IMR-90 (cell line): ENCODE data around the gene VAMP8. TPM values are rescaled to one million over a fixed set of nuclear protein-coding genes. Genes with fewer than 3 reads are reported as not detected.

ENCODE experiments used
- ATAC-seq: fragments of 200-7000 bp; cut with Tn5 transposase; 2 replicates; pipeline ENCODE4 v1.9.1; 2020; ENCODE audit warnings: low read depth, mild to moderate bottlenecking, moderate library complexity
- BruUV-seq: library from RNA; stranded (reverse); fragments of 400-500 nt; replicated peaks from 2 replicates; lab custom pipeline; 2021; lab: Mats Ljungman, UMichigan
- CTCF ChIA-PET: fragments of 300-600 bp; formaldehyde crosslinking; extraction: SDS; loops from one replicate; lab custom pipeline; 2021; ENCODE audit warnings: antibody characterized with exemption; lab: Yijun Ruan, JAX
- POLR2A ChIA-PET: fragments of 300-600 bp; sonication (Branson Sonifier 250); formaldehyde crosslinking; loops from one replicate; lab custom pipeline; 2022; ENCODE audit warnings: antibody characterized with exemption; ENCODE audit not compliant: unreplicated experiment; lab: Charles Lee
- DNase-seq: peaks from one replicate; pipeline ENCODE4 v3.0.0; 2013
- H2AFZ ChIP-seq: replicated peaks from 2 replicates; pipeline ENCODE3; 2013; ENCODE audit warnings: low read length, mild to moderate bottlenecking; ENCODE audit not compliant: poor library complexity
- H2AK5ac ChIP-seq: 2 replicates; pipeline ENCODE4 v1.6.1; 2013; ENCODE audit warnings: low read depth, low read length, inconsistent platforms
- H2AK9ac ChIP-seq: replicated peaks from 2 replicates; pipeline ENCODE3; 2013; ENCODE audit warnings: mild to moderate bottlenecking, low read depth, low read length, moderate library complexity; ENCODE audit not compliant: poor library complexity
- H2BK120ac ChIP-seq: 2 replicates; pipeline ENCODE4 v1.6.1; 2013; ENCODE audit warnings: low read depth, low read length, inconsistent platforms
- H2BK15ac ChIP-seq: 3 replicates; pipeline ENCODE4 v1.6.1; 2013; ENCODE audit warnings: low read depth, low read length, inconsistent platforms
- H2BK20ac ChIP-seq: 2 replicates; pipeline ENCODE4 v1.6.1; 2013; ENCODE audit warnings: low read depth, mild to moderate bottlenecking, inconsistent platforms, low read length, moderate library complexity
- H2BK5ac ChIP-seq: 2 replicates; pipeline ENCODE4 v1.6.1; 2013; ENCODE audit warnings: mild to moderate bottlenecking, low read depth, low read length, inconsistent platforms; ENCODE audit not compliant: poor library complexity, severe bottlenecking
- H3K14ac ChIP-seq: replicated peaks from 2 replicates; pipeline ENCODE4 v1.6.1; 2013; ENCODE audit warnings: low read depth, low read length, inconsistent platforms
- H3K18ac ChIP-seq: 2 replicates; pipeline ENCODE4 v1.6.1; 2013; ENCODE audit warnings: low read depth, low read length, control low read depth
- H3K23ac ChIP-seq: 2 replicates; pipeline ENCODE4 v1.6.1; 2013; ENCODE audit warnings: low read depth, low read length, inconsistent platforms
- H3K27ac ChIP-seq: 2 replicates; pipeline ENCODE4 v1.5.1; 2013; ENCODE audit warnings: mild to moderate bottlenecking, control low read depth, low read length; ENCODE audit not compliant: insufficient read depth
- H3K27me3 ChIP-seq: 2 replicates; pipeline ENCODE4 v1.6.1; 2013; ENCODE audit warnings: low read length; ENCODE audit not compliant: control insufficient read depth, insufficient read depth
- H3K36me3 ChIP-seq: 2 replicates; pipeline ENCODE4 v1.6.1; 2013; ENCODE audit warnings: low read length, mixed read lengths; ENCODE audit not compliant: control insufficient read depth, insufficient read depth
- H3K4ac ChIP-seq: 2 replicates; pipeline ENCODE4 v1.6.1; 2013; ENCODE audit warnings: low read depth, low read length, inconsistent platforms
- H3K4me1 ChIP-seq: 2 replicates; pipeline ENCODE4 v1.6.1; 2013; ENCODE audit warnings: low read length, mixed read lengths; ENCODE audit not compliant: control insufficient read depth, insufficient read depth
- H3K4me2 ChIP-seq: 2 replicates; pipeline ENCODE4 v1.6.1; 2013; ENCODE audit warnings: low read depth, mild to moderate bottlenecking, control low read depth, low read length, moderate library complexity
- H3K4me3 ChIP-seq: 2 replicates; pipeline ENCODE4 v1.5.1; 2013; ENCODE audit warnings: low read depth, mild to moderate bottlenecking, control low read depth, low read length, moderate library complexity; ENCODE audit not compliant: insufficient read depth
- H3K56ac ChIP-seq: 2 replicates; pipeline ENCODE4 v1.6.1; 2013; ENCODE audit warnings: low read length, inconsistent platforms; ENCODE audit not compliant: insufficient read depth; ENCODE audit errors: extremely low read depth
- H3K79me1 ChIP-seq, 2 experiments: 2 replicates each; pipeline ENCODE4 v1.6.1; 2013; ENCODE audit warnings: low read length in 2 of 2, inconsistent platforms in 1 of 2, low read depth in 1 of 2
- H3K9ac ChIP-seq: 2 replicates; pipeline ENCODE4 v1.6.1; 2013; ENCODE audit warnings: low read depth, low read length, control low read depth
- H3K9me1 ChIP-seq: 2 replicates; pipeline ENCODE4 v1.6.1; 2013; ENCODE audit warnings: low read length, inconsistent platforms; ENCODE audit not compliant: insufficient read depth
- H3K9me3 ChIP-seq: 2 replicates; pipeline ENCODE4 v1.6.1; 2013; ENCODE audit warnings: low read length; ENCODE audit not compliant: control insufficient read depth, insufficient read depth
- H4K20me1 ChIP-seq: 2 replicates; pipeline ENCODE4 v1.6.1; 2013; ENCODE audit warnings: low read length, inconsistent platforms; ENCODE audit not compliant: insufficient read depth
- H4K5ac ChIP-seq: 2 replicates; pipeline ENCODE4 v1.6.1; 2013; ENCODE audit warnings: mild to moderate bottlenecking, low read depth, low read length, control low read depth
- H4K8ac ChIP-seq, 2 experiments: 2 replicates each; pipeline ENCODE4 v1.6.1; 2013; ENCODE audit warnings: low read depth in 2 of 2, low read length in 2 of 2, control low read depth in 1 of 2, inconsistent platforms in 1 of 2
- H4K91ac ChIP-seq: 2 replicates; pipeline ENCODE4 v1.6.1; 2013; ENCODE audit warnings: low read depth, low read length, inconsistent platforms; ENCODE audit not compliant: insufficient read depth
- BHLHE40 ChIP-seq: fragments of 150-350 bp; IDR thresholded peaks from 2 replicates; pipeline ENCODE4 v1.6.1; 2016; ENCODE audit warnings: mild to moderate bottlenecking, low read depth, low read length
- FOS ChIP-seq: fragments of 150-350 bp; IDR thresholded peaks from 2 replicates; pipeline ENCODE4 v1.6.1; 2016; ENCODE audit warnings: low read depth, low read length
- MAZ ChIP-seq: IDR thresholded peaks from 2 replicates; pipeline ENCODE4 v1.6.1; 2012; ENCODE audit warnings: low read depth, mild to moderate bottlenecking, low read length, improper control_type of control experiment, moderate library complexity, borderline replicate concordance
- MXI1 ChIP-seq: IDR thresholded peaks from 2 replicates; pipeline ENCODE4 v1.6.1; 2012; ENCODE audit warnings: low read depth, mild to moderate bottlenecking, low read length, moderate library complexity, borderline replicate concordance
- POLR2A ChIP-seq: IDR thresholded peaks from 2 replicates; pipeline ENCODE4 v1.6.1; 2012; ENCODE audit warnings: mild to moderate bottlenecking, low read depth, low read length
- WGBS, 2 experiments: methylation state at CpG; one replicate each; pipeline versions ENCODE4 v1.1.5 to v1.1.7; 2013; ENCODE audit warnings: missing lambda C conversion rate in 2 of 2; ENCODE audit not compliant: insufficient read length in 1 of 2; ENCODE audit errors: extremely low coverage in 2 of 2; 5-methylcytosine and 5-hydroxymethylcytosine counted together
- dilution Hi-C: fragments of 300-500 bp; cut with HindIII; formaldehyde crosslinking; loops from one replicate; pipeline ENCODE4 v1.14.3; 2018; ENCODE audit warnings: low sequenced_read_pairs; ENCODE audit not compliant: unreplicated experiment
- in situ Hi-C: fragments of 300-500 bp; cut with MboI; formaldehyde crosslinking; loops from 3 replicates; pipeline ENCODE4 v1.14.3; 2019; ENCODE audit warnings: low sequenced_read_pairs, inconsistent platforms, mixed read lengths
- intact Hi-C: fragments of 100-400 bp; cut with micrococcal nuclease; formaldehyde crosslinking; loops from 2 replicates; pipeline ENCODE4 v1.10.0; 2022
- polyA plus RNA-seq, 3 experiments: library from polyadenylated mRNA; depleted of rRNA; stranded (reverse); fragments of >200 nt; gene quantifications; 2 replicates each; pipeline ENCODE4 v1.2.3, GENCODE V29; 2012; ENCODE audit warnings: low replicate concordance in 1 of 3
- total RNA-seq: library from RNA; depleted of rRNA; stranded (reverse); fragments of >200 nt; gene quantifications from 2 replicates; pipeline ENCODE4 v1.2.3, GENCODE V29; 2012

Gene VAMP8
- total and polyA plus RNA-seq, 2 of the 4 experiments (the other 2 are of a cell fraction) = 0.90 to 1.9 TPM

DNA sequence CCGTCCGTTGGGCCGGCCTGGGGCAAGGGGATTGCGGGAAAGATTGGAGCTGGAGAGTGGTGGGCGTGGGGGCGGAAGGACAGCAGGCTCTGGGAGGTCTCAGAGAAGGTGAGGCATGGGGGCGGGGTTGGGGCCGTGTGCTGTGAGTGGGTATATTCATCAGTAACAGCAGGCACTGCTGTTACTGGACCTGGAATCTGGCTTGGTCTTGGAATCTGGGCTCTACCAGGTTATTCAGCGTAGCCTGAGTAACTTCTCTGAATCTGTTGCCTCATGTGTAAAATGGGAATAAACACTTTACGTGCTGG, 18.6 kb downstream of the VAMP8 start:
- ChIA-PET CTCF (no interaction called here), POLR2A (interaction anchor here (1.9 to 2.5 kb wide), 2 partner anchors 8 to 9 kb away, joined by 9 to 14 read pairs; no protein-coding TSS in a partner anchor)
- H2BK15ac ChIP-seq = no peak overlapping the region
- in situ Hi-C loops = no loop called here
- peak overlapping the region; percentile 64; the same call in 1 of the 2 replicates for H3K56ac ChIP-seq
- peak overlapping the region; percentile 35 to 88; a peak in 3 of 4 replicates for H4K8ac ChIP-seq
- H2AK9ac ChIP-seq = peak overlapping the region; percentile 98
- ATAC-seq (peak; percentile 21), DNase-seq (no peak)
- no peak overlapping the region for H2BK20ac ChIP-seq
- intact Hi-C loops = no loop called here
- peak overlapping the region; percentile 85 for H3K27ac ChIP-seq
- peaks cover 18% of the 10 kb centered on the region for H3K9me1 ChIP-seq
- peak overlapping the region; percentile 90 for H3K9ac ChIP-seq
- peak overlapping the region; percentile 75 for H3K4me3 ChIP-seq
- dilution Hi-C loops = no loop called here
- peak overlapping the region; percentile 57 for H4K91ac ChIP-seq
- H4K5ac ChIP-seq = peak overlapping the region; percentile 59
- BruUV-seq = no TSS peak
- H3K4me2 ChIP-seq = peak overlapping the region; percentile 89
- no peak for TF ChIP-seq FOS
- TF ChIP-seq MAZ = no peak
- no peak for TF ChIP-seq POLR2A
- TF ChIP-seq MXI1 = peak; percentile 6; the same call in 1 of the 2 replicates
- no peak for TF ChIP-seq BHLHE40
- no peak overlapping the region for H3K18ac ChIP-seq
- H2BK120ac ChIP-seq = no peak overlapping the region
- H3K79me1 ChIP-seq = peaks cover 36 to 69% of the 10 kb centered on the region in 2 experiments
- H3K4me1 ChIP-seq = peaks cover 13% of the 10 kb centered on the region
- no peaks in the 10 kb centered on the region for H3K27me3 ChIP-seq
- peaks cover 16% of the 10 kb centered on the region for H4K20me1 ChIP-seq
- peak overlapping the region; percentile 78 for H3K14ac ChIP-seq
- WGBS, 2 experiments = 0% methylated on average over 4 of the region's 10 CpGs; no CpG with 5 or more reads in 1 of the 2 experiments
- H3K9me3 ChIP-seq = no peaks in the 10 kb centered on the region
- H3K36me3 ChIP-seq = peaks cover 26% of the 10 kb centered on the region
- peak overlapping the region; percentile 79 for H3K4ac ChIP-seq
- peak overlapping the region; percentile 95 for H2AFZ ChIP-seq
- H2BK5ac ChIP-seq = peak overlapping the region; percentile 87
- H3K23ac ChIP-seq = no peak overlapping the region; the same call in 1 of the 2 replicates
- H2AK5ac ChIP-seq = peak overlapping the region; percentile 83
